IMR-90 (cell line): ENCODE measurements around the gene MAGI1. TPM values are rescaled to one million over a fixed set of nuclear protein-coding genes. Genes with fewer than 3 reads are reported as not detected.

Experiments
- ATAC-seq: fragments of 200-7000 bp; cut with Tn5 transposase; 2 replicates; pipeline ENCODE4 v1.9.1; 2020; ENCODE audit warnings: low read depth, mild to moderate bottlenecking, moderate library complexity
- BruUV-seq: library from RNA; stranded (reverse); fragments of 400-500 nt; replicated peaks from 2 replicates; lab custom pipeline; 2021; lab: Mats Ljungman, UMichigan
- CTCF ChIA-PET: fragments of 300-600 bp; formaldehyde crosslinking; extraction: SDS; loops from one replicate; lab custom pipeline; 2021; ENCODE audit warnings: antibody characterized with exemption; lab: Yijun Ruan, JAX
- POLR2A ChIA-PET: fragments of 300-600 bp; sonication (Branson Sonifier 250); formaldehyde crosslinking; loops from one replicate; lab custom pipeline; 2022; ENCODE audit warnings: antibody characterized with exemption; ENCODE audit not compliant: unreplicated experiment; lab: Charles Lee
- DNase-seq: peaks from one replicate; pipeline ENCODE4 v3.0.0; 2013
- H2AFZ ChIP-seq: replicated peaks from 2 replicates; pipeline ENCODE3; 2013; ENCODE audit warnings: low read length, mild to moderate bottlenecking; ENCODE audit not compliant: poor library complexity
- H2AK5ac ChIP-seq: 2 replicates; pipeline ENCODE4 v1.6.1; 2013; ENCODE audit warnings: low read depth, low read length, inconsistent platforms
- H2AK9ac ChIP-seq: replicated peaks from 2 replicates; pipeline ENCODE3; 2013; ENCODE audit warnings: mild to moderate bottlenecking, low read depth, low read length, moderate library complexity; ENCODE audit not compliant: poor library complexity
- H2BK120ac ChIP-seq: 2 replicates; pipeline ENCODE4 v1.6.1; 2013; ENCODE audit warnings: low read depth, low read length, inconsistent platforms
- H2BK15ac ChIP-seq: 3 replicates; pipeline ENCODE4 v1.6.1; 2013; ENCODE audit warnings: low read depth, low read length, inconsistent platforms
- H2BK20ac ChIP-seq: 2 replicates; pipeline ENCODE4 v1.6.1; 2013; ENCODE audit warnings: low read depth, mild to moderate bottlenecking, inconsistent platforms, low read length, moderate library complexity
- H2BK5ac ChIP-seq: 2 replicates; pipeline ENCODE4 v1.6.1; 2013; ENCODE audit warnings: mild to moderate bottlenecking, low read depth, low read length, inconsistent platforms; ENCODE audit not compliant: poor library complexity, severe bottlenecking
- H3K14ac ChIP-seq: replicated peaks from 2 replicates; pipeline ENCODE4 v1.6.1; 2013; ENCODE audit warnings: low read depth, low read length, inconsistent platforms
- H3K18ac ChIP-seq: 2 replicates; pipeline ENCODE4 v1.6.1; 2013; ENCODE audit warnings: low read depth, low read length, control low read depth
- H3K23ac ChIP-seq: 2 replicates; pipeline ENCODE4 v1.6.1; 2013; ENCODE audit warnings: low read depth, low read length, inconsistent platforms
- H3K27ac ChIP-seq: 2 replicates; pipeline ENCODE4 v1.5.1; 2013; ENCODE audit warnings: mild to moderate bottlenecking, control low read depth, low read length; ENCODE audit not compliant: insufficient read depth
- H3K27me3 ChIP-seq: 2 replicates; pipeline ENCODE4 v1.6.1; 2013; ENCODE audit warnings: low read length; ENCODE audit not compliant: control insufficient read depth, insufficient read depth
- H3K36me3 ChIP-seq: 2 replicates; pipeline ENCODE4 v1.6.1; 2013; ENCODE audit warnings: low read length, mixed read lengths; ENCODE audit not compliant: control insufficient read depth, insufficient read depth
- H3K4ac ChIP-seq: 2 replicates; pipeline ENCODE4 v1.6.1; 2013; ENCODE audit warnings: low read depth, low read length, inconsistent platforms
- H3K4me1 ChIP-seq: 2 replicates; pipeline ENCODE4 v1.6.1; 2013; ENCODE audit warnings: low read length, mixed read lengths; ENCODE audit not compliant: control insufficient read depth, insufficient read depth
- H3K4me2 ChIP-seq: 2 replicates; pipeline ENCODE4 v1.6.1; 2013; ENCODE audit warnings: low read depth, mild to moderate bottlenecking, control low read depth, low read length, moderate library complexity
- H3K4me3 ChIP-seq: 2 replicates; pipeline ENCODE4 v1.5.1; 2013; ENCODE audit warnings: low read depth, mild to moderate bottlenecking, control low read depth, low read length, moderate library complexity; ENCODE audit not compliant: insufficient read depth
- H3K56ac ChIP-seq: 2 replicates; pipeline ENCODE4 v1.6.1; 2013; ENCODE audit warnings: low read length, inconsistent platforms; ENCODE audit not compliant: insufficient read depth; ENCODE audit errors: extremely low read depth
- H3K79me1 ChIP-seq, 2 experiments: 2 replicates each; pipeline ENCODE4 v1.6.1; 2013; ENCODE audit warnings: low read length in 2 of 2, inconsistent platforms in 1 of 2, low read depth in 1 of 2
- H3K9ac ChIP-seq: 2 replicates; pipeline ENCODE4 v1.6.1; 2013; ENCODE audit warnings: low read depth, low read length, control low read depth
- H3K9me1 ChIP-seq: 2 replicates; pipeline ENCODE4 v1.6.1; 2013; ENCODE audit warnings: low read length, inconsistent platforms; ENCODE audit not compliant: insufficient read depth
- H3K9me3 ChIP-seq: 2 replicates; pipeline ENCODE4 v1.6.1; 2013; ENCODE audit warnings: low read length; ENCODE audit not compliant: control insufficient read depth, insufficient read depth
- H4K20me1 ChIP-seq: 2 replicates; pipeline ENCODE4 v1.6.1; 2013; ENCODE audit warnings: low read length, inconsistent platforms; ENCODE audit not compliant: insufficient read depth
- H4K5ac ChIP-seq: 2 replicates; pipeline ENCODE4 v1.6.1; 2013; ENCODE audit warnings: mild to moderate bottlenecking, low read depth, low read length, control low read depth
- H4K8ac ChIP-seq, 2 experiments: 2 replicates each; pipeline ENCODE4 v1.6.1; 2013; ENCODE audit warnings: low read depth in 2 of 2, low read length in 2 of 2, control low read depth in 1 of 2, inconsistent platforms in 1 of 2
- H4K91ac ChIP-seq: 2 replicates; pipeline ENCODE4 v1.6.1; 2013; ENCODE audit warnings: low read depth, low read length, inconsistent platforms; ENCODE audit not compliant: insufficient read depth
- CEBPB ChIP-seq: IDR thresholded peaks from 2 replicates; pipeline ENCODE4 v1.6.1; 2012; ENCODE audit warnings: low read depth, low read length, improper control_type of control experiment
- FOS ChIP-seq: fragments of 150-350 bp; IDR thresholded peaks from 2 replicates; pipeline ENCODE4 v1.6.1; 2016; ENCODE audit warnings: low read depth, low read length
- POLR2A ChIP-seq: IDR thresholded peaks from 2 replicates; pipeline ENCODE4 v1.6.1; 2012; ENCODE audit warnings: mild to moderate bottlenecking, low read depth, low read length
- RCOR1 ChIP-seq: IDR thresholded peaks from 2 replicates; pipeline ENCODE4 v1.6.1; 2012; ENCODE audit warnings: mild to moderate bottlenecking, low read length, improper control_type of control experiment; ENCODE audit not compliant: insufficient replicate concordance
- RFX5 ChIP-seq: IDR thresholded peaks from 2 replicates; pipeline ENCODE4 v1.8.0; 2012; ENCODE audit warnings: low read depth, mild to moderate bottlenecking, low read length, moderate library complexity
- WGBS, 2 experiments: methylation state at CpG; one replicate each; pipeline versions ENCODE4 v1.1.5 to v1.1.7; 2013; ENCODE audit warnings: missing lambda C conversion rate in 2 of 2; ENCODE audit not compliant: insufficient read length in 1 of 2; ENCODE audit errors: extremely low coverage in 2 of 2; 5-methylcytosine and 5-hydroxymethylcytosine counted together
- dilution Hi-C: fragments of 300-500 bp; cut with HindIII; formaldehyde crosslinking; loops from one replicate; pipeline ENCODE4 v1.14.3; 2018; ENCODE audit warnings: low sequenced_read_pairs; ENCODE audit not compliant: unreplicated experiment
- in situ Hi-C: fragments of 300-500 bp; cut with MboI; formaldehyde crosslinking; loops from 3 replicates; pipeline ENCODE4 v1.14.3; 2019; ENCODE audit warnings: low sequenced_read_pairs, inconsistent platforms, mixed read lengths
- intact Hi-C: fragments of 100-400 bp; cut with micrococcal nuclease; formaldehyde crosslinking; loops from 2 replicates; pipeline ENCODE4 v1.10.0; 2022
- polyA plus RNA-seq, 3 experiments: library from polyadenylated mRNA; depleted of rRNA; stranded (reverse); fragments of >200 nt; gene quantifications; 2 replicates each; pipeline ENCODE4 v1.2.3, GENCODE V29; 2012; ENCODE audit warnings: low replicate concordance in 1 of 3
- total RNA-seq: library from RNA; depleted of rRNA; stranded (reverse); fragments of >200 nt; gene quantifications from 2 replicates; pipeline ENCODE4 v1.2.3, GENCODE V29; 2012
- TF ChIP-seq, protein P1 (sequence below): conservative IDR thresholded peaks from 2 replicates; pipeline ENCODE4 v1.5.1; 2012; ENCODE audit warnings: mild to moderate bottlenecking, low read depth, low read length, improper control_type of control experiment

Gene MAGI1
- total and polyA plus RNA-seq, 2 of the 4 experiments (the other 2 are of a cell fraction), result 14.5 to 24.2 TPM

DNA sequence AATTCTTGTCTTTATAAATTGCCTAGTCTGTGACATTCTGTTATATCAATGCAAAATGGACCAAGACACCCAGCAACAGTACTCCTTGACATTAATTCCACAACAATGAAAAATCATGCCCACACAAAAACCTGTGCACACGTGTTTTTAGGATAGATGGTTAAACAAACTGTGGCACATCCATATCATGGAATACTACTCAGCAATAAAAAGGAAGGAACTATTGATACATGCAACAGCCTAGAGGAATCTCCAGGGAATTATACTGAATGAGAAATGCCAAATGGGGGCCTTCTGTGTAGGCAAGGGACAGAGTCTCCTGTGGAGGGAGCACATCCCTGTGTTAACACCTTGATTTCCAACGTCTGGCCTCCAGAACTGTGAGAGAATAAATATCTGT is 388.5 kb downstream of the MAGI1 start:
- H4K91ac ChIP-seq, result no peak overlapping the region
- BruUV-seq, result no TSS peak
- no peaks in the 10 kb centered on the region; the same call in 1 of the 2 replicates for H3K9me1 ChIP-seq
- TF ChIP-seq RFX5 (no peak), FOS (no peak), RCOR1 (no peak), POLR2A (no peak), CEBPB (no peak)
- TF ChIP-seq, protein P1, sequence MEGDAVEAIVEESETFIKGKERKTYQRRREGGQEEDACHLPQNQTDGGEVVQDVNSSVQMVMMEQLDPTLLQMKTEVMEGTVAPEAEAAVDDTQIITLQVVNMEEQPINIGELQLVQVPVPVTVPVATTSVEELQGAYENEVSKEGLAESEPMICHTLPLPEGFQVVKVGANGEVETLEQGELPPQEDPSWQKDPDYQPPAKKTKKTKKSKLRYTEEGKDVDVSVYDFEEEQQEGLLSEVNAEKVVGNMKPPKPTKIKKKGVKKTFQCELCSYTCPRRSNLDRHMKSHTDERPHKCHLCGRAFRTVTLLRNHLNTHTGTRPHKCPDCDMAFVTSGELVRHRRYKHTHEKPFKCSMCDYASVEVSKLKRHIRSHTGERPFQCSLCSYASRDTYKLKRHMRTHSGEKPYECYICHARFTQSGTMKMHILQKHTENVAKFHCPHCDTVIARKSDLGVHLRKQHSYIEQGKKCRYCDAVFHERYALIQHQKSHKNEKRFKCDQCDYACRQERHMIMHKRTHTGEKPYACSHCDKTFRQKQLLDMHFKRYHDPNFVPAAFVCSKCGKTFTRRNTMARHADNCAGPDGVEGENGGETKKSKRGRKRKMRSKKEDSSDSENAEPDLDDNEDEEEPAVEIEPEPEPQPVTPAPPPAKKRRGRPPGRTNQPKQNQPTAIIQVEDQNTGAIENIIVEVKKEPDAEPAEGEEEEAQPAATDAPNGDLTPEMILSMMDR, result no peak
- DNase-seq (no peak), ATAC-seq (no peak)
- no peak overlapping the region for H3K4me2 ChIP-seq
- no peak overlapping the region for H4K5ac ChIP-seq
- no peaks in the 10 kb centered on the region for H3K36me3 ChIP-seq
- H3K23ac ChIP-seq, result no peak overlapping the region
- H3K27ac ChIP-seq, result no peak overlapping the region
- H4K20me1 ChIP-seq, result no peaks in the 10 kb centered on the region
- H2AFZ ChIP-seq, result no peak overlapping the region
- no peak overlapping the region for H2BK20ac ChIP-seq
- dilution Hi-C loops (no loop called here), intact Hi-C loops (no loop called here), in situ Hi-C loops (no loop called here)
- ChIA-PET CTCF (no interaction called here), POLR2A (no interaction called here)
- peaks cover 22% of the 10 kb centered on the region in 2 experiments for H3K79me1 ChIP-seq
- no peak overlapping the region for H2BK5ac ChIP-seq
- no peak overlapping the region for H2AK9ac ChIP-seq
- WGBS, 2 experiments, result no CpG with 5 or more reads among the region's 2 CpGs
- no peak overlapping the region for H2BK120ac ChIP-seq
- H3K9ac ChIP-seq, result no peak overlapping the region
- no peaks in the 10 kb centered on the region; the same call in 1 of the 2 replicates for H3K4me1 ChIP-seq
- H4K8ac ChIP-seq, result no peak overlapping the region
- H2BK15ac ChIP-seq, result no peak overlapping the region
- peaks cover 2% of the 10 kb centered on the region; the same call in 1 of the 2 replicates for H3K9me3 ChIP-seq
- H2AK5ac ChIP-seq, result no peak overlapping the region
- no peak overlapping the region for H3K4me3 ChIP-seq
- H3K14ac ChIP-seq, result no peak overlapping the region
- H3K27me3 ChIP-seq, result no peaks in the 10 kb centered on the region
- no peak overlapping the region for H3K56ac ChIP-seq
- no peak overlapping the region for H3K4ac ChIP-seq
- no peak overlapping the region for H3K18ac ChIP-seq
